Suprapubic skin (tissue), 4 donors: ENCODE data around the gene TMEM50B.

Source experiments
- EP300 ChIP-seq: sonication (generic); formaldehyde crosslinking; IDR thresholded peaks from one replicate; pipeline ENCODE4 v1.6.1; 2017; ENCODE audit warnings: antibody characterized with exemption
- POLR2A ChIP-seq, 2 donors: fragments of 450-650 bp; IDR thresholded peaks; one replicate each; pipeline ENCODE4 v1.6.1; 2017; ENCODE audit warnings: antibody characterized with exemption in 2 of 2, mild to moderate bottlenecking in 2 of 2, moderate library complexity in 2 of 2
- POLR2AphosphoS5 ChIP-seq, 3 donors: sonication (generic); formaldehyde crosslinking; IDR thresholded peaks; one replicate each; pipeline ENCODE4 v1.6.1; 2017; ENCODE audit warnings: antibody characterized with exemption in 3 of 3
- TF ChIP-seq, protein P1 (sequence below), 2 donors: fragments of 200-600 bp in 1 of 2; fragments of 450-650 bp in 1 of 2; sonication (generic) in 1 of 2; IDR thresholded peaks; one replicate each; pipeline ENCODE4 v1.5.1; 2016 to 2019; ENCODE audit warnings: antibody characterized with exemption in 2 of 2, mild to moderate bottlenecking in 1 of 2, moderate library complexity in 1 of 2

DNA sequence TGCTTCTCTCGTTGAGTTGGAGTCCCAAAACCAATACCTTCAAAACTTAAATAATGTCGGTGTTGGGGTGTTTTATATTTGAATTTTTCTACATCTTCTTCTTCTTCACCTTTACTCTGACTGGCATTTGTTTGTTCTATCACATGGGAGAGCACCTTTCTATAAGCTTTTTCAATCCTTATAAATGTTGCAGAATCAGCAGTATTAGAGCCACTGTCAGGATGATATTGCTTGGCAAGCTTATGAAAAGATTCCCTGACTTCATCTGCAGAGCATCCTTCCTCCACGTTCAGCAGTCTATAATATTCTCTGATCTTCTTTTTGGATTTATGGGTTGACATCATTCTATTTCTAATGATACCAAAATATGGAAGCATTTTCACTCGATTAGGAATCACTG is 9.2 kb upstream of the TMEM50B start:
- TF ChIP-seq, protein P1, sequence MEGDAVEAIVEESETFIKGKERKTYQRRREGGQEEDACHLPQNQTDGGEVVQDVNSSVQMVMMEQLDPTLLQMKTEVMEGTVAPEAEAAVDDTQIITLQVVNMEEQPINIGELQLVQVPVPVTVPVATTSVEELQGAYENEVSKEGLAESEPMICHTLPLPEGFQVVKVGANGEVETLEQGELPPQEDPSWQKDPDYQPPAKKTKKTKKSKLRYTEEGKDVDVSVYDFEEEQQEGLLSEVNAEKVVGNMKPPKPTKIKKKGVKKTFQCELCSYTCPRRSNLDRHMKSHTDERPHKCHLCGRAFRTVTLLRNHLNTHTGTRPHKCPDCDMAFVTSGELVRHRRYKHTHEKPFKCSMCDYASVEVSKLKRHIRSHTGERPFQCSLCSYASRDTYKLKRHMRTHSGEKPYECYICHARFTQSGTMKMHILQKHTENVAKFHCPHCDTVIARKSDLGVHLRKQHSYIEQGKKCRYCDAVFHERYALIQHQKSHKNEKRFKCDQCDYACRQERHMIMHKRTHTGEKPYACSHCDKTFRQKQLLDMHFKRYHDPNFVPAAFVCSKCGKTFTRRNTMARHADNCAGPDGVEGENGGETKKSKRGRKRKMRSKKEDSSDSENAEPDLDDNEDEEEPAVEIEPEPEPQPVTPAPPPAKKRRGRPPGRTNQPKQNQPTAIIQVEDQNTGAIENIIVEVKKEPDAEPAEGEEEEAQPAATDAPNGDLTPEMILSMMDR (IDR thresholded peaks at IDR 0.05), result no peak
- TF ChIP-seq EP300 (no peak), POLR2AphosphoS5 (IDR thresholded peaks at IDR 0.05) (no peak), POLR2A (IDR thresholded peaks at IDR 0.05) (no peak)
